D721Med (cell line): ENCODE results near the gene QRFP.

ENCODE experiments used
- DNase-seq: peaks from one replicate; pipeline ENCODE4 v3.0.0; 2011; ENCODE audit warnings: low spot score; ENCODE audit not compliant: insufficient read length
- FAIRE-seq: peaks from 2 replicates; lab custom pipeline; 2011; peaks lifted over from hg19 to GRCh38; lab: Jason Lieb, UNC
- TF ChIP-seq, protein P1 (sequence below): IDR thresholded peaks from 2 replicates; pipeline ENCODE4 v1.5.1; 2012; ENCODE audit warnings: mild to moderate bottlenecking, control low read depth; ENCODE audit not compliant: insufficient read depth; ENCODE audit errors: missing control alignments

Gene QRFP

DNA sequence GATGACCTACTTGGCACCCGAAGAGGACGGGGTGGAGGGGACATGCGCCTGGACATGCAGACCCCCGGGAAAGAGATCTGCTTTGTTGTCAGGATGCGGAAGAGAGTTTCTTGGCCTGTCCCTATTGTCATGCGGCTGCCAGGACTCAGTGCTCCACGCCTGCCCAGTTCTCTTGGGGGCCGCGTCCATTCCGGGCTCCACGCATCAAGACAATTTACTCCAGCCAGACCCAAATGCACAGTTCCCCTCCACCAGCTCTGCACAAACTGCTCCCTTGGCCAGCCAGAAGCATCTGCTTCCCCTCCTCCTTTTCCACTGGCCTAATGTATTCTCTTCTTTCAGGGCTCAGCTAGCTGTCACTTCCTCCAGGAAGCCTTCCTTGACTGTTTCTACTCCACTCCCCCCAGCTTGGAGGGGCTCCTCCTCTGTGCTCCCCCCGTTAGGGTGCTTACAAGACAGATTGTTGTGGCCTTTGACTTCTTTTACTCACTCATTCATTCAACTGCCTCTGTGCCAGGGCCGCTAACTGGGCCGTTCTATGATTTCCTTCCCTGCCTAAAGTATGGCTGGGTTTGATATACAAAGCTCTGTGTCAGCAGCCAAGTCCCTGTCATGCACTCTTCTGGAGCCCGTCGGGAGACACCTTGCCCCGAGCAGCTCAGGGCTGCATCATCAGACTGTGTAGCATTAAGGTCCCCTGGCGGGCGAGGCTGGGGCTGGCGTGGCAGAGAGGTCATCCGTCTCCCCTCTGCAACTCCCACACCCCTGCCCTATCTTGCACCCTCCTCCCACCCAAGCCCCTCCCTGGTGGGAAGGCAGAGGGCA is 35.9 kb upstream of the QRFP start:
- TF ChIP-seq, protein P1, sequence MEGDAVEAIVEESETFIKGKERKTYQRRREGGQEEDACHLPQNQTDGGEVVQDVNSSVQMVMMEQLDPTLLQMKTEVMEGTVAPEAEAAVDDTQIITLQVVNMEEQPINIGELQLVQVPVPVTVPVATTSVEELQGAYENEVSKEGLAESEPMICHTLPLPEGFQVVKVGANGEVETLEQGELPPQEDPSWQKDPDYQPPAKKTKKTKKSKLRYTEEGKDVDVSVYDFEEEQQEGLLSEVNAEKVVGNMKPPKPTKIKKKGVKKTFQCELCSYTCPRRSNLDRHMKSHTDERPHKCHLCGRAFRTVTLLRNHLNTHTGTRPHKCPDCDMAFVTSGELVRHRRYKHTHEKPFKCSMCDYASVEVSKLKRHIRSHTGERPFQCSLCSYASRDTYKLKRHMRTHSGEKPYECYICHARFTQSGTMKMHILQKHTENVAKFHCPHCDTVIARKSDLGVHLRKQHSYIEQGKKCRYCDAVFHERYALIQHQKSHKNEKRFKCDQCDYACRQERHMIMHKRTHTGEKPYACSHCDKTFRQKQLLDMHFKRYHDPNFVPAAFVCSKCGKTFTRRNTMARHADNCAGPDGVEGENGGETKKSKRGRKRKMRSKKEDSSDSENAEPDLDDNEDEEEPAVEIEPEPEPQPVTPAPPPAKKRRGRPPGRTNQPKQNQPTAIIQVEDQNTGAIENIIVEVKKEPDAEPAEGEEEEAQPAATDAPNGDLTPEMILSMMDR = no peak
- FAIRE-seq (no peak), DNase-seq (no peak)

DNA sequence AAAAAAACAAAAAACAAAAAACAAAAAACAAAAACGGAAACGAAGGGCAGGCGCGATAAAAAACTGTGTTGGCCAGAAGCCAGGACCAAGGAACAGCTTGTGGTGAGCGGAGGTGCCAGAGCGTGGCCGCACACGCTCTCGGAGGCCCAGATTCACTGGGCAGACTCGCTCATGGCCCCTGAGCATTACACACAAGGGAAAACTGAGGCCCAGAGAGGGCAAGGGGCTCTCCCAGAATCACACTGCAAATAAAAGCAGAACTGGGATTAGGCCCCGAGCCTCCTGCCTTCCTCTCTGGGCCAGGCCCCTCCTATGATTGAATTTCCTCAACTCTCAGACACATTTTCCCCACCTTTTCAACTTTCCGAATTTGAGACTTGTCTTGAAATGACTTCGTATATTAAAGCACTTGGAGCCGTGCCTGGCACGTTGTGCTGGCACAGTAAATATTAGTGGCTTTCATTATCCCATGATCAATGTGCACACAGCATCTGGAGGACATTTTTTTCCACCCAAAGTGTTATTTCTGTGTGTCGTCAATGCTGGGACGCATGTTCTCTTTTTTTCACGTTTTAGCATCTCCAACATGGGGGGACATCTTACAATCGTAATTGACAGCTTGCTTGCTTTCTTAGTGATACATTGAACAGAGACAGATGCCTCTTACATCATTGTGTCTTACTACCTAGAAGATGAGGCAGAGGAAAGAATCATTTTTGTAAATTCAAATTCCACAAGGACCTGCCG is 35.1 kb upstream of the QRFP start:
- FAIRE-seq (no peak), DNase-seq (no peak)
- TF ChIP-seq, protein P1 = no peak

DNA sequence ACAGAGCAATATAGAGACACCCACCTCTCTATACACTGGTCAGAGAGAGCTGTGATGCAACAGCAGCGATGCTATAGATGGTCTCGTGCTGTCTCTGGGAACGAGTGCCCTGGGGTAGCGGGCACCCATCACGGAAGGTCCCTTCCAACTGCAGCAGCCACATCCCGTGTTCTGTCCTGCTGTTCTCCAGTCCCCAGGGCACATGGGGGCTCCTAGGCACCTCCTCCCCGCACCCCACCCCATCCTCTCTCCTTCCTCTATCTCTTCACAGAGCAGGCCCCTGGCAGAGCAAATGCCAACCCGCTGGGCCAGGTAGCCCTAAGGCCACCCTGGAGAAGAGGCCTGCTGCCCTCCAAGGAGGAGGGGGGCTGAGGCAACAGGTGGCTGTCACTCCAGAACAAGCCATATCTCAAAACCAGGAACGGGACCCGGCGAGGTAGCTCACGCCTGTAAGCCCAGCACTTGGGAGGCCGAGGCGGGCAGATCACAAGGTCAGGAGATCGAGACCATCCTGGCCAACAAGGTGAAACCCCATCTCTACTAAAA is 34.3 kb upstream of the QRFP start:
- FAIRE-seq (no peak), DNase-seq (no peak)
- TF ChIP-seq, protein P1 = no peak

GRCh38 chr9:130930132-130930803 is 33.7 kb upstream of the QRFP start:
- FAIRE-seq (no peak), DNase-seq (no peak)
- TF ChIP-seq, protein P1 = no peak

- FAIRE-seq = no peak
- DNase-seq = no peak
- TF ChIP-seq, protein P1 = no peak
These were observed 33.0 kb upstream of the QRFP start for GRCh38 chr9:130929571-130930038.

DNA sequence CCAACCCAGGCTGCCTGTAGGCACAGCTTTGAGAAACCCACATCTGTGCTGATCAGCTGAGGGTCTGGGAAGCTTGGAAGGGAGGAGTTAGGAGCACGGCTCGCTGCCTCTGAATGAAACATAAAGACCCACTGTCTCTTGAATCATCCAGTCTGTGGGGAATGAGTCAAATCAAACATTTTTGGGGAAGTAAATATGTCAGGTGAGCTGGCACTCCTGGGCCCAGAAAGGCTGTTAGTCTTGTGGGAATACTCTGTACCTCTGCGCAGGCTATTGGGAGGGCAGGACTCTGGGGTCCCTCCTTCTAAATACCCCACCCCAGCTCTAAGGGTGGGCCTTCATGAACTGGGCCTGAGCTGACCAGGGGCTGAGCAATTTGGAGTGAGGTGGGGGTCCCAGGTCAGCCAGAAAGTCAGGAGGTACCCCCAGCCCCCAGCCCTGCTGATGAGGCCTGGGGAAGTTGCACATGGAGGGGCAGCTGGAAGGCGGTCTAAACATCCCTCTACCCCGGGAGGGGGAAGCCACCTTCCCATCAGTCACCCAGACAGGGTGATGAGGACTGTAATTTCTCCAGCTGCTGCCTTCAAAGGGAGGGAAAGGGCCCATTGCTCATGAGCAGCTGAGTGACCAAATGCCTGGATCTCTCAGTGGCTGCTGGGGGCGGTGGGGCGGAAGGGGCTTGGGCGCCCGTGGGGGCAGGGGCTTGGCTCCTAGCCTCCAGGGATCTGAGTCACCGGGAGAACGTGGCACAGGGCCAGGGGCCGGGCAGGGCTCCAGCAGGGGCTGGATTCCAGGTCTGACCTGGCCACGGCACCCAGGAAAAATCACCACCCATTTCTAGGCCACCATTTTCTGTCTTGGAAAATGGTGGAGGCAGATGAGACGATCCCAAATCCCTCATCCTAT is 31.6 kb upstream of the QRFP start:
- TF ChIP-seq, protein P1 = no peak
- DNase-seq = no peak
- FAIRE-seq = no peak
